ENCODE measurements around the gene TBC1D22A.

DNA sequence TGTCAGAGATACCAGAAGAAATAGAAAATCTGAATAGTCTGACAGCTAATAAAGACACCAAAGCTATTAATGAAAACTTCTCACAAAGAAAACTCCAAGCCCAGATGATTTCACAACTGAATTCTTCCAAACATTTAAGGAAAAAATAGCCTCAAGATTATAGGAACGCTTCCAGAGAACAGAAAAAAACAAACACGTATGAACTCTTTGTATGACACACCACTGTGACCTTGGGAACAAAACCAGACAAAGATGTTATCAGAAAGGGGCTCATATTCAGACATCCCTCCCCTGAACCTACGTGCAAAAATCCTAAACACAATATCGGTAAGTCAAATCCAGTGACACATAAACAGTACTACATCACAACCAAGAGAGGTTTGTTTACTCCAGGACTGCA is 47.9 kb upstream of the TBC1D22A start:
- no peak for TF ChIP-seq EZH2 (IDR thresholded peaks at IDR 0.05; ENCODE audit: borderline replicate concordance, low read length)
- TF ChIP-seq, protein P1, sequence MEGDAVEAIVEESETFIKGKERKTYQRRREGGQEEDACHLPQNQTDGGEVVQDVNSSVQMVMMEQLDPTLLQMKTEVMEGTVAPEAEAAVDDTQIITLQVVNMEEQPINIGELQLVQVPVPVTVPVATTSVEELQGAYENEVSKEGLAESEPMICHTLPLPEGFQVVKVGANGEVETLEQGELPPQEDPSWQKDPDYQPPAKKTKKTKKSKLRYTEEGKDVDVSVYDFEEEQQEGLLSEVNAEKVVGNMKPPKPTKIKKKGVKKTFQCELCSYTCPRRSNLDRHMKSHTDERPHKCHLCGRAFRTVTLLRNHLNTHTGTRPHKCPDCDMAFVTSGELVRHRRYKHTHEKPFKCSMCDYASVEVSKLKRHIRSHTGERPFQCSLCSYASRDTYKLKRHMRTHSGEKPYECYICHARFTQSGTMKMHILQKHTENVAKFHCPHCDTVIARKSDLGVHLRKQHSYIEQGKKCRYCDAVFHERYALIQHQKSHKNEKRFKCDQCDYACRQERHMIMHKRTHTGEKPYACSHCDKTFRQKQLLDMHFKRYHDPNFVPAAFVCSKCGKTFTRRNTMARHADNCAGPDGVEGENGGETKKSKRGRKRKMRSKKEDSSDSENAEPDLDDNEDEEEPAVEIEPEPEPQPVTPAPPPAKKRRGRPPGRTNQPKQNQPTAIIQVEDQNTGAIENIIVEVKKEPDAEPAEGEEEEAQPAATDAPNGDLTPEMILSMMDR (IDR thresholded peaks at IDR 0.05; ENCODE audit: low read length), result no peak
